NOMO-1 treated with DMSO at 0.1 percent for 48 hours (cell line): ENCODE results near the gene DRD2.

Source experiments
- DNase-seq: peaks from one replicate; lab custom pipeline; 2025; ENCODE audit not compliant: unreplicated experiment; lab: John Stamatoyannopoulos, UW

The DRD2 gene

DNA sequence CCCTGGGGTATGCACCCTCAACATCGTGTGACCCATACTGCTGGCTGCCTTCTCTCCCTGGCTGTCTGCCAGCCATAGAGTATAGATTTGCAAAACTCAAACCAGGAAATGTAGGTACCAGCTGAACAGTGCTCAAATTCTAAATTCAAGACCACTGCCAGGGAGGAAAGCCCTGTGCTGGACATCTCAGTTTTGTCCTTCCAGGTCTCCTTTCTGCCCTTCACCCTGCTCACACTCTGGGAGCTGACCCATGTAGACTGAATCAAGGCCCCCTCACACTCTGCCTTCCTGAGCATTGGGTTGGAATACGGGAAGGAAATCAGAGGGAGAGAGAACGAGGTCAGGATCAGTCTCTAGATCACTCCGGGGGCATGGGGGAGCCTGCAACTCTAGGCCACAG is 12.4 kb upstream of the DRD2 start:
- no peak for DNase-seq

DNA sequence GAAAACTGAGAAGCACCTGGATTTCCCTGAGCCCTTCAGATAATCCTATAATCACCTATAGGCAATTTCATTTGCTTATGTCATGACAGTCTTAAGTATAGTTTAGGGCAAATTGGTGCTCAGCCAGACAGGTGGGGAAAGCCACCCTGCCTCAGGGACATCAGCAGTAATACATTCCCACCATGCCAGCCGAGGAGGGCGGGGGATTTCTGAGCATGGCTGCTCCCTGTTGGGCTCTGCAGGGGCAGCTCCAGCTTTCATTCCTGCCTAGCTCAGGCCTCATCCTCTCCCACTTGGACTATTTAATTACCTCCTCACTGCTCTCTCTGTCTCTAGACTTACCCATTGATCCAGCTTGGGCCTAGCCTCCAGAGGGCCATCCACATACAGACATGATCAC is 9.0 kb upstream of the DRD2 start:
- DNase-seq = no peak

DNA sequence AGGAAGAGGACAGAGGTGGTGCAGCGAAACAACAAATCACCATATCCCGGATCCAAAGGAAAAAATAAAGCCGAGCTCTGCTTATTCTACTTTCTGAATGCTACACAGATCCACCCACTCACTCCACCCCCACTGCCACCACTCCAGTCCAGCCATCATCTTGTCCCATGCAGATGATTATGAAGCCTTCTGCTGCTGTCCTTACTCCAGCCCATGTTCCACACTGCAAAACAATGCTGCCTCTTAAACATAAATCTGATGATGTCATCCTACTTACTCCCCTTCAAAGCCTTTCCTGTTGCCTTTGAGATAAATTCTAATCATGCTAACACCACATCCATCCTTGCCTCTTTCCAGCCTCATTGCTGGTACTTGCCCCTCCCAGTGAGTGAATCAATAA is 6.5 kb upstream of the DRD2 start:
- DNase-seq = no peak

DNA sequence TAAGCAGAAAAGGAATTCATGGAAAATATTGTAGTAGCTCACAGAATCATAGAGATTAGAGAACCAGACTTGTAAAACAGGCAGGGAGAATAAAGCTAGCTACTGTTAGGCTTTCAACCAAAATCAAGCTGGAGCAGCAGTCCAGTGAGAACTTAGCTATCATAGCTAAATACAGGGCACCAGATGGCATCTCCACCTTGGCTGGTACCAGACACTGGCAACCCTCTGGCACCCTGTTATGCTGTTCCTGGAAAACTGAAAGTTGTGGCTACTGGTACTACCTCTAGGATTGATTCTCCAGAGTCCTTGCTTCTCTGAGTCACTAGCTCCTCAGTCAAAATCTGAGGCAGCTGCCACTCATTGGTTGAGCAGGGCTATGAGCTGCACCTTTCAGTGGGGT is 6.0 kb upstream of the DRD2 start:
- no peak for DNase-seq

DNA sequence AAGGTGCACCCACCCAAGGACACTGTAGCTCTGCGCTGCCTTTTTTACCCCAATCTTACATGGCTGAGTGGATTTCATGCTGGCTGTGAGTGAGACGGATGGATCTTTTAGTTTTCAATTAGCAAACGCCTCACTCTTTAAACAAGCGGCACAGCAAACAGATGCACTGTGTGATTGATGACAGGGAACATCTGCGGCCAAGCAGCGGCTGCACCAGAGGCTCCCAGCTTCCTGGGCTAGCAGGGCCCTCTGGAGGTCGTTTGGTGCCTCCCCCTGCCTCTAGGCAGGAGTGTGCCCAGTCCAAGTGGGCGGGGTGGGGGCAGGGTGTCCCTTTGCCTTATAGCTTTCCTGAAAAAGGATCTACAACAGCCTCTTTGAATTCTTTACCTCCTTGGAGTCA is 2.1 kb upstream of the DRD2 start:
- no peak for DNase-seq

DNA sequence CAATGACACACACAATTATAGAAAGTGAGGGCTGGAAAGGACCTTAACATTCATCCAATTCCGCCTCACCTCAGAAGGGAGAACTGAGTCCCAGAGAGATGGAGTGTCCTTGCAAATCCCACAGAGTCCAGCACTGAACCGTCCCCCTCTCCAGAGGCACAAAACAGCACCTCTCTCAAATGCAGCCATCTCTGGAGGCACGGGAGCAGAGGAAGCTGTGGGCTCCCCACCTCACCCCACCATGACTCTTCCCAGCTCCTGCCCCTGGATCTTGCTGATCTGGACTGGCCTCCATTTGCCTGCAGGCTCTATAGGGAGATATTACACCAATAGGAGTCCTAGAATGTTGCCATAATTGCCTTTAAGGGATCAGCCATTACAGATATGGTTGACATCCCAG is 1.4 kb upstream of the DRD2 start:
- DNase-seq = no peak

DNA sequence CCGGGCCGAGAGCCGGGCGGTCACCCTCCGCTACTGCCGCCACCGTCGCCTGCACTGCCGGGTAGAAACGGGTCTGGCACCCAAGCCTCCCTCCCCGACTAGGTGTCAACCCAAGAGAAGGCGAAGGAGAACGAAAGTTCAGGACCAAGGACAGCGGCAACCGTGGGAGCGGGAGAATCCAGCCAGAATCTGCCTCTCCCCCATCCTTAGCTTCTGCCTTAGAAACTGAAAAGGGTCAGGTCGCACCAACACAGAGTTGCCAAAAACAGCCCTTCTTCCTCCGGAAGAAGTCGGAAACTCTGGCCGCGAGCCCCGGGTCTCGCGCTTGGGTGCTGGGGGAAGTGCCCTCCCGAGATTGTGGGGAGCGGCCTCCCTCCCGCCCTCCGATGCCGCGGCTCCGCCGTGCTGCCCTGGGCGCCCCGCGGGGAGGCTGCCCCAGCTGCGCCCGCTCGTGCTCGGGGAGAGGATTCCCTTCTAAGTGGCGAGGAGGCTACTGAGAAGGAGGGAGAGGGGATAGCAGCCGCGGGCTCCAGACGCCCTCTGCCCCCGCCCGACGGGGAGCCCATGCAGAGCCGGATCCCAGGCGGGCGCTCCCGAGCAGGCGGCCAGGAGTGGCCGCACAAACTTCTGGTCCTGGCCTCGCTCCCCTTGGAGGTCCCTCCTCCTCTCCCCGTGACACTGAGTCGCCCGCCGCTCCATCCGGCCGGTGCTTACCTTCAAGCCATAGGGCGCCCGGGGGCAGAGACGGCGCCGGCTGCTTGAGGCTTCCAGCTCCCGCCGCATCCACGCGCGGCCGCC is 637 bp downstream of the DRD2 start:
- peak; percentile 40 for DNase-seq

DNA sequence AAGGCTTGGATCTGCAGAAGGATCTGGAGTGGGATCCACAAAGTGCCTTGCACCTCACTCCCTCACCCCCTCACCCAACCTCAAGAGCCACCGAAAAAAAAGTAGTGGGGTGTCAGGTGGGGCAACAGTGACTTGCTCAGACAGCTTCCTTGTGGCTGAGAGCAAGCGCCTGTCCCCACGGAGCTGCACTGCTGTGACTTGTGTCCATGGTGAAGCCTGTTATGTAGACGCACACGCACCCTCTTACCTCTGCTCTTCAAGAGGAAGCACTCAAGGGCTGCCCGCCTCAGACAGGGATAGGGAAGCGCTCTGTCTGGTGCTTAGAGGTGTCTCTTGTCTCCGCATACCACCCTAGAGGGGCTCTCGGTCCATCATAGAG is 1.2 kb downstream of the DRD2 start:
- no peak for DNase-seq

DNA sequence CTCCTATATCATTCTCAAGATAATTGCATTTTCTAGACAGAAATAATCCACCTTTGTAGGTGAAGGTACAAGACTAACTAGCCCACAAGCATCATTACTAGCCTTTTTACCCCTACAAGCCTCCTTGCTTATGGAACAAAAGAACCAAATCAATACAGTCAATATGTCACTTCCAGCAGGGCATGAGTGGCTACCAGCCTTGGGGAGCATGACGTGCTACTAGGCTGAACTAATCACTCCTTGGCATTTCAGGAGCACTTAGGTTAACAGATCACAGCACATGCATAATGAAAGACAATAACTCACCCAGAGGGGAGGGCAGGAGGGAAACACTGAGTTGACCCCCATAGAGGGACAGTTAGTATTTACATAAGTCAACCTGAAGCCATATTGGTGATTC is 2.7 kb downstream of the DRD2 start:
- DNase-seq = no peak

DNA sequence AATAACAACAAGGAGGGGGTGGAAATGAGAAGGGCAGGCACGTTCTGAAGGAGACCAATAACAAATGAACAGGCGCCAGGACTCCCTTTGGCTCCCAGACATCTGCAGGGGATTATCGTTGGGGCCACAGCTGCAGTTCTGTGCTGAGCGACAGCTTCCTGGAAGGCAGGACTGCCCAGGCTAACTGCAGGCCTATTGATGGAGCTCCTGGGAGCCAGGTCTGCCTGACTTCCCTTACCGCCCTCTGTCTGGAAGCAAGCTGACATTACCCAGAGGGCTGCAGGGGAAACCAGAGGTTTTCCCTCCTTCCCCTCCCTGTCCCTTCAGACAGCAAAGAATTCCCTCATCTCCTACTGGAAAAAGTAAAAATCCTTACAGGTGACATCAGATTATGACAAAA is 5.0 kb downstream of the DRD2 start:
- no peak for DNase-seq

DNA sequence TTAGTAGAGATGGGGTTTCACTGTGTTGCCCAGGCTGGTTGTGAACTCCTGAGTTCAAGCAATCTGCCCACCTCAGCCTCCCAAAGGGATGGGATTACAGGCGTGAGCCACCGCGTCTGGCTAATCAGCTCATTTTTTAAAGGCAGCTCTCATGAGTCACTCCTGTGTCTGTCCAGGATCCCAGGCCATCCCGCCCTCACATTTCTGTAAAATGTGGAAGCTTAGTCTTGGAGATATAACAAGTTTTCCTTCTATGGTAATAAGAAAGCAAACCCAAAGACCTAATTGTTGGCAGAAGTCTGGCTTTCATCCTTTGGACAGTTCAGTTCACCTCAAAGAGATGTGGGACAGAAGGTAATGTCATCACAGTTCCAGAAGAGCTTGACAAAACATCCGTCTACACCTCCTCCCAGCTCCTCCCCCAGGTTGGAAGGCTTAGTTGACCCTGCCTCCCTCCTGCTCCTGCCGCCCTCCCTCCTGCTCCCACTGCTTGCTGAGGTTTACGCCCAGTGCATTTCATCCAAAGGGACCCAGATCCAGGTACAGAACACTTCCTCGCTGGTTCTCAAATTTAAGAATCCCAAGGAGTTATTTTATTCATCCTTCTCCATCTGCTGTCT is 6.4 kb downstream of the DRD2 start:
- DNase-seq = no peak

DNA sequence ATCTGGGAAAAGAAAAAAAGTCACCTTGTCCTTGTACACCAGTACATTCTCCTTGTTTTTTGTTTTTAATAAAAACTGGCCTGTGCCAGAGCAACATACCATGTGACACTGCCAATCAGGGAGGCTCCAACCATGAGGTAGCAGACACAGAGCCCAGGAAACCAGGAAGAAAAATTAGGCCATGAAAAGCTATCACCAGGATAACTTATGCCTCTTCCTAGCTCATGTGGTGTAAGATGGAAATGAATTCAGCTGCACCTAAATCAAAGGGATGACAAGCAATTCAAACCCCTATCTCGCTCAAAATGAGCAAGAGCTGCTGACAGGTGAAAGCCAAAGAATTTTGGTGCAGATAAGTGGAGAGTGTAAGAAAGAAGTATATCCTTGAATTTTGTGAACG is 7.7 kb downstream of the DRD2 start:
- no peak for DNase-seq

DNA sequence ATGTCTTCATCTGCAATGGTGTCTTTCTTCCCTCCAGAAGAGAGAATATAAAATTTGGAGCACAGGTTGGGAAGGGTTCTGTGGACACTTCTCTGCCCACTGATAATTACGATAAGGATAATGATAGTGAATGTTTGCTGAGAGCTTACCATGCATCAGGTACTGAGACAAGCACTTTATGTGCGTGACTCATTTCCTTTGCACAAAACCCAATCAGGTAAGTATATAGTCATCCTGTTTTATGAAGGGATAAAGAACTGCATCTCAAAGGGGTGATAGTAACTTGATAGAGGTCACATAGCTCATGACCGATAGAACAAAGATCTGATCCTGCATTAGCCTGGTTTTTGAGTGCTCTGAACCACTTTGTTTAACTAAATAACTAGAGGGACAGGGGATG is 9.4 kb downstream of the DRD2 start:
- DNase-seq = no peak

DNA sequence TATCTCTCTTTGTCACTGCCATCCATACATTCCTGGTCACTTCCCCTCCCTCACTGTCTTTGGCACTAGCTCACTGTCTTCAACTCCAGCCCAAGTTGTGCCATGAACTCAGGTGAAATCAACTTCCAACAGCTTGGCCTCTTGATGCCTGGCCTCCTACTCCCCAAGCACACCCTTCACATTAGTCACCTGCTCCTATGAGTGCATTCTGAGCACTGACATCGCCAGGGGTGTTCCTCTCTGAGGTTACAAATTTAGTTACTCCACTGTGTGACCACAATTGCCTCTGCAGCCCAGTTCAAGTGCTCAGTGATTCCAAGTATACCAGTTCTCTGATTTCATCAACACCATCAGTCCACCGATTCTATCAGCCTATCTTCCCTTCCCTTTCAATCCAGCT is 10.8 kb downstream of the DRD2 start:
- no peak for DNase-seq

DNA sequence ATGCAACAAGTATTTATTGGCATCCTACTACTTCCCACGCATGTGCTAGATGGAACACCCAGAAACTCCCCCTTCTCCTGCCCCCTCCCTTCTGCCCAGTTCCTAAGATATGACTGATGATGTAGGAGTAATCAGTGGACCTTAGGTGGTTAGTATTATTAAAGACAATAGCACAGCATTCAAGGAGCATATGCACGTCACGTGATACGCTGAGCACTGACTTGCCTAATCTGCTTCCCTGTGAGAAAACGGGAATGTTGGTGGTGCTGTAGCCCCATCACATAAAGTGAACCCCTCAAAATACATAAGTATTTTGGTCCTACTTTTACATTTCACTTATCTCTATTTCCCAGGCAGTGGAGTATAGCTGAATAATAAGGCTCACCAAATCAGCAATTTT is 12.4 kb downstream of the DRD2 start:
- DNase-seq = no peak

DNA sequence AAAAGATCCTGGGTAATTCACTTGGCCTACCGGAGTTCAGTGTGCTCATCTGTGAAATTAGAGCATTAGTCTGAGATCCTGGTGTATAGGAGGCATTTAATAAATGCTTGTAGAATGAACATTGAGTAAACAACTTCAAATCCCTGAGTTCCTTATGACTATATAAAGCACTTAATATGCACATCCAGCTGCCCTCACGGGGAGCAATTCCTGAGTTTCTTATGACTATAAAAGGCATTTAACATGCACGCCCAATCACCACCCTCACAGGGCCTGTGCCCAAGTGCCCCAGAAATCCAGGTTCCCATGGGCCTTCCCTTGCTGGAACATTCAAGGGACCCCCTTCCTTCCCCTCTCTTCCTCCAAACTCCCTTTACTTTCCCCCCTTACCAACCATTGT is 13.6 kb downstream of the DRD2 start:
- DNase-seq = no peak

DNA sequence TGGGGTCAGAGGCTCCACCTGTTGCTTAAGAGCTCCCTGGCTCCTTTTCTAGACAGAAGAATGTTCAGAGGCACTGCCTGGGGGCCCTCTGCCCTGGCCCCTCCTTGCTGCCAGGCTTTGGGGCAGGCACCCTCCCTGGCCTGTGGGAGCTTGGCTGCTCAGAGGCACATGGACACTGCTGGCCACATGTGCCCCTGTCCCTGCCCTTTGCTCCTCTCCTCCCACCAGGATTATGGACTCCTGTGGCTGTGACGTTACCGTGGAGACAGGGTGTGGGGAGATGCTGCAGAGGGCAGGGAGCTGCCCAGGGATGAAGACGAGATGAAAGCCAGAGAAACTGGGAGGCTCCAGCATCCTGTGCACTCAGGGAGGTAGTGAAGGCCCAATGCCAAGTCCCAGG is 14.7 kb downstream of the DRD2 start:
- no peak for DNase-seq

DNA sequence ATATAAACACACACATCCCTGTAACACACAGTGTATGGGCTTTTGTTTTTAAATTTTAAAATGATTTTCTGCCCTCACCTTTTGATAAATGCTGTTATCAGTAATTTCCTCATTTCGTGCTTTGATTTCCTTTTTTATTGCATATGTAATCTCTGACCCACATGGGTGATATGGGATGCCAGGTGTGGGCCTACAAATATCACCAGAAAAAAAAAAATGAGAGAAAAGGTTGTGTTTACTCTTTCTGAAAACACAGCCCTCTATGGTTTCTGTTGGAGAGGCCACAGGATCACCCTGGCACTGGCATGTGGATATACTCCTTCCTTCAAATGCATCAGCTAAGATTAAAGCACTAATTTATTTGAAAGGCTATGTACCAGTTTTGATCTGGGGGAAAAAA is 17.0 kb downstream of the DRD2 start:
- no peak for DNase-seq

DNA sequence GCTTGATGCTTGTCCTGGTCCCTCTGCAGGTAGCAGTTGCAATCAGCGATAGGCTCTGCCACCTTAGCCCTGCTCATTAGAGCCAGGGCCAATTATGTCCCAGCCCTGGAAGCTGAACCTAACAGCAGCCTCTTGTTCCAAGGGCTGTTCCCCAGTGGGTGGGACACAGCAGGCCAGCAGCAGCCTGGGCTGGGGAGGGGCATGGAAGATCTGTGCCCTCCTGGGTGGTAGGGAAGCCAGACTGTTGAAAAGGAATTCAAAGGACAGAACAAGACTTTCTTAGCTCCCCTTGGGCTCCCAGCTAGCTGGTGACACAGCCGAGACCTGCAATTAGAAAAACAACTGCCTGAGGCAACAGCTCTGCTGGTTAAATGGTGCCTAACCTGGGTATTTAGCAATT is 17.4 kb downstream of the DRD2 start:
- no peak for DNase-seq

DNA sequence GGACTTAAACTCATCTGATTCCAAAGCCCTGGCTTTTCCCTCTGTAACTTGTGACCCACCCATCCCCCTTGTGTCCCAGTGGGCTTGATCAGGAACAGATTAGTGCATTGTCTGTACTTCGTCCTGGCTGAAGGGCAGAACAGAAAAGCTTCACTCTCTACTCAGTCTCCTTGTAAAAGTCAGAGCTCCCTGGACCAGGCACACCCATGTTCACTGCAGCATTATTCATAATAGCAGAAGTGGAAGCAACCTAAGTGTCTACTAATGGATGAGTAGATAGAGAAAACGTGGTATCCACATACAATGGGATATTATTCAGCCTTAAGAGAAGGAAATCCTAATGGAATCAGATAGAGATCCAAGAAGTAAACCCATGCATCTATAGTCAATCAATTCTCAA is 20.7 kb downstream of the DRD2 start:
- no peak for DNase-seq

DNA sequence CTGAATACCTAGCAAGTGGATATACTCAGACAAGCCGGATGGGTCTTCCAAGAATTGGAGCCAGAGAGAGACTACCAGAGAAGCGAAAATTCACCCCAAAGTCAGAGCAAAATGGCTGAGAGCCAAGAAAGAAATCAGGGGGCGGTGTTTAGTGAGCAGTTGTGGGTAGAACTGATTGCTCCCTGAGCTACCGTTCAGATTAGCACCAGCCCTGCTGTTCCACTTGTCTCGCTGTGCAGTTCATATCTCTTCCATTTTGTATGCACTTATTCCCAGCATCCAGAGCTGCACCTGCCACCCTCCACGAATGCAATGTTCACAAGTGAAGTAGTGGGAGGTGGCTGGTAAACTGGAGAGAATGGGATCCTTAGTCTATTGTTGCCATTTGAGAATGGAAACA is 25.5 kb downstream of the DRD2 start:
- DNase-seq = no peak

DNA sequence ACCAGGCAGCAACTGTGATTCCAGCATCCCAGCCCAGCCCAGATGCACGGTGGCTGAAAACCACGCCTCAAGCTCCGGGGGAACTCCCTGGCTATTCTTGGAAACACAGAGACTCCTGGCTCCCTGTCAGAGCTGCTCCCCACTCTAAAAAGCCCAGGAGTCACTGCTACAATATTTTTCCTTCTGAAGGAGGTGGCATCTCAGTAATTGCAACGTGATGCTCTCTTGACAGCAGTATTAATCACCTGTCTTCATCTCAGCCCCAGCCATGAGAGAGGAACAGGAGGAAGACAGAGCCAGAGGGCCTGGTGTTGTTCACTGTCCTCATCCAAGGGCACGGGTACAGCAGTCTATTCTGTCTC is 26.9 kb downstream of the DRD2 start:
- no peak for DNase-seq

DNA sequence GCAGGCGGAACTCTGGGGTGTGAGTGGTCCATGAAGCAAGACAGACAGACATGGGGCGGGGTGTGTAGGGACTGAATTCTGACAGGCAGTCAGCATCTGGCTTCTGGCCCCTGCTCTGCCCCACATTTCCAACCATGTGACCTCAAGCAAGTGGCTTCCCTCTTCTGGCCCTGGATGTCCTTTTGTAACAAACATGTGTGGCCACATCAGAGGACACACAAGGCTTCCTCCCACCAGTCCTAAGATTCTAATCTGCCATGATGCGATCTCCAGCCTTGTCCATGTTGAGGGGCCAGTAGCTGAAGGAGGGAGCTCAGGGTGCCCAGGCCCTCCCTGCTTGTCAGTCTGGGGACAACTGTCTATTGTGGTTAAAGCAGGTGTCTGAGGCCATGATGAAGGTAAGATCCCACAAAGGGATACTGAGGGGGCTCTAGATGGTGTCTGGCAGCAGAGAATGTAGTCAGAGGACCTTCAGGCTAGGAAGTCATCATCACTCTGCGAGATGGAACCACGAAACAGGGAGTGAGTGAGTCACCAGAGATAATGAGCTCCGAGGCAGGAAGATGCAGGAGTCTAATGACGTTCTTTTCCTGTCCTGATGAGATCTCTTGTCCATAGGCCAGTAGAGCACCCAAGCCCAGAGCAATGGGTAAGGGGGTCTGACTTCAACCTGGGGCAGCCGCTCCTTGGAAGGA is 27.4 kb downstream of the DRD2 start:
- no peak for DNase-seq
